Measurements from ENCODE around the gene RNF14.

The RNF14 gene

GRCh38 chr5:142007237-142007544 lies 38.3 kb downstream of the RNF14 start:
- Mint-ChIP-seq H3K9me3 (no peaks in the 10 kb centered on the region), H3K4me1 (ENCODE audit: low read depth) (peaks cover 46% of the 10 kb centered on the region), H3K27ac (peak overlapping the region; percentile 90), H3K4me3 (peak overlapping the region; percentile 74), H3K27me3 (ENCODE audit: low read depth) (no peaks in the 10 kb centered on the region), H3K36me3 (ENCODE audit: low read depth) (peaks cover 58% of the 10 kb centered on the region)
- no peak for DNase-seq (ENCODE audit: low spot score)

GRCh38 chr5:142008813-142009212 lies 39.9 kb downstream of the RNF14 start:
- peaks cover 56% of the 10 kb centered on the region for H3K4me1 Mint-ChIP-seq (ENCODE audit: low read depth)
- H3K9me3 Mint-ChIP-seq, result no peaks in the 10 kb centered on the region
- no peak for DNase-seq (ENCODE audit: low spot score)
- no peak overlapping the region for H3K27ac Mint-ChIP-seq
- no peak overlapping the region for H3K4me3 Mint-ChIP-seq
- H3K27me3 Mint-ChIP-seq (ENCODE audit: low read depth), result no peaks in the 10 kb centered on the region
- H3K36me3 Mint-ChIP-seq (ENCODE audit: low read depth), result peaks cover 47% of the 10 kb centered on the region

- Mint-ChIP-seq H3K27me3 (ENCODE audit: low read depth) (no peaks in the 10 kb centered on the region), H3K36me3 (ENCODE audit: low read depth) (peaks cover 38% of the 10 kb centered on the region), H3K4me3 (no peak overlapping the region), H3K9me3 (no peaks in the 10 kb centered on the region), H3K27ac (no peak overlapping the region), H3K4me1 (ENCODE audit: low read depth) (peaks cover 58% of the 10 kb centered on the region)
- DNase-seq (ENCODE audit: low spot score), result no peak
Measured at GRCh38 chr5:142009886-142010285, 41.0 kb downstream of the RNF14 start.

- H3K27me3 Mint-ChIP-seq (ENCODE audit: low read depth), result no peaks in the 10 kb centered on the region
- peaks cover 61% of the 10 kb centered on the region for H3K4me1 Mint-ChIP-seq (ENCODE audit: low read depth)
- H3K27ac Mint-ChIP-seq, result peak overlapping the region; percentile 69
- DNase-seq (ENCODE audit: low spot score), result no peak
- no peaks in the 10 kb centered on the region for H3K9me3 Mint-ChIP-seq
- H3K36me3 Mint-ChIP-seq (ENCODE audit: low read depth), result peaks cover 23% of the 10 kb centered on the region
- peak overlapping the region; percentile 81 for H3K4me3 Mint-ChIP-seq
Measured at GRCh38 chr5:142011572-142012185, 42.8 kb downstream of the RNF14 start.

- H3K27ac Mint-ChIP-seq, result peak overlapping the region; percentile 69
- H3K36me3 Mint-ChIP-seq (ENCODE audit: low read depth), result peaks cover 17% of the 10 kb centered on the region
- no peaks in the 10 kb centered on the region for H3K9me3 Mint-ChIP-seq
- no peaks in the 10 kb centered on the region for H3K27me3 Mint-ChIP-seq (ENCODE audit: low read depth)
- H3K4me1 Mint-ChIP-seq (ENCODE audit: low read depth), result peaks cover 60% of the 10 kb centered on the region
- DNase-seq (ENCODE audit: low spot score), result no peak
- H3K4me3 Mint-ChIP-seq, result peak overlapping the region; percentile 81
Measured at GRCh38 chr5:142012186-142012785, 43.4 kb downstream of the RNF14 start.

- DNase-seq (ENCODE audit: low spot score), result peak; percentile 78
- Mint-ChIP-seq H3K27ac (peak within 1 kb of the TSS; percentile 88), H3K9me3 (no peaks in the 10 kb centered on the region), H3K27me3 (ENCODE audit: low read depth) (no peaks in the 10 kb centered on the region), H3K36me3 (ENCODE audit: low read depth) (peaks cover 13% of the 10 kb centered on the region), H3K4me1 (ENCODE audit: low read depth) (peaks cover 61% of the 10 kb centered on the region), H3K4me3 (peak within 1 kb of the TSS; percentile 81)
Measured at GRCh38 chr5:142012792-142013388, 44.0 kb downstream of the RNF14 start, which contains the start of gene GNPDA1. GNPDA1 (minus strand) TSS chr5:142013027; CDS start chr5:142012035, 992 bp downstream.

- Mint-ChIP-seq H3K27me3 (ENCODE audit: low read depth) (no peaks in the 10 kb centered on the region), H3K36me3 (ENCODE audit: low read depth) (peaks cover 7% of the 10 kb centered on the region), H3K9me3 (no peaks in the 10 kb centered on the region), H3K4me1 (ENCODE audit: low read depth) (peaks cover 67% of the 10 kb centered on the region), H3K4me3 (peak overlapping the region; percentile 81), H3K27ac (peak overlapping the region; percentile 91)
- no peak for DNase-seq (ENCODE audit: low spot score)
Measured at GRCh38 chr5:142013734-142014521, 45.0 kb downstream of the RNF14 start.

- Mint-ChIP-seq H3K36me3 (ENCODE audit: low read depth) (peaks cover 4% of the 10 kb centered on the region), H3K4me1 (ENCODE audit: low read depth) (peaks cover 62% of the 10 kb centered on the region), H3K27me3 (ENCODE audit: low read depth) (no peaks in the 10 kb centered on the region), H3K27ac (peak overlapping the region; percentile 91), H3K4me3 (peak overlapping the region; percentile 72), H3K9me3 (peaks cover under 1% of the 10 kb centered on the region)
- peak; percentile 57 for DNase-seq (ENCODE audit: low spot score)
Measured at GRCh38 chr5:142014911-142015584, 46.1 kb downstream of the RNF14 start.

- Mint-ChIP-seq H3K27ac (peak overlapping the region; percentile 91), H3K4me3 (peak overlapping the region; percentile 72), H3K4me1 (ENCODE audit: low read depth) (peaks cover 65% of the 10 kb centered on the region), H3K27me3 (ENCODE audit: low read depth) (no peaks in the 10 kb centered on the region), H3K36me3 (ENCODE audit: low read depth) (peaks cover 9% of the 10 kb centered on the region), H3K9me3 (peaks cover 6% of the 10 kb centered on the region)
- DNase-seq (ENCODE audit: low spot score), result peak; percentile 74
Measured at GRCh38 chr5:142015781-142016533, 47.1 kb downstream of the RNF14 start.

- peaks cover 7% of the 10 kb centered on the region for H3K36me3 Mint-ChIP-seq (ENCODE audit: low read depth)
- H3K27me3 Mint-ChIP-seq (ENCODE audit: low read depth), result no peaks in the 10 kb centered on the region
- H3K4me3 Mint-ChIP-seq, result peak overlapping the region; percentile 72
- H3K9me3 Mint-ChIP-seq, result peaks cover 6% of the 10 kb centered on the region
- peak overlapping the region; percentile 91 for H3K27ac Mint-ChIP-seq
- H3K4me1 Mint-ChIP-seq (ENCODE audit: low read depth), result peaks cover 65% of the 10 kb centered on the region
- peak; percentile 72 for DNase-seq (ENCODE audit: low spot score)
Measured at GRCh38 chr5:142016556-142016955, 47.7 kb downstream of the RNF14 start.

- Mint-ChIP-seq H3K27ac (peak overlapping the region; percentile 79), H3K4me3 (peak overlapping the region; percentile 37), H3K36me3 (ENCODE audit: low read depth) (peaks cover 7% of the 10 kb centered on the region), H3K9me3 (peaks cover 6% of the 10 kb centered on the region), H3K27me3 (ENCODE audit: low read depth) (peaks cover 2% of the 10 kb centered on the region), H3K4me1 (ENCODE audit: low read depth) (peaks cover 56% of the 10 kb centered on the region)
- DNase-seq (ENCODE audit: low spot score), result no peak
Measured at GRCh38 chr5:142017832-142018427, 49.0 kb downstream of the RNF14 start.

- Mint-ChIP-seq H3K4me3 (no peak overlapping the region), H3K9me3 (peaks cover 6% of the 10 kb centered on the region), H3K27me3 (ENCODE audit: low read depth) (peaks cover 2% of the 10 kb centered on the region), H3K36me3 (ENCODE audit: low read depth) (peaks cover 7% of the 10 kb centered on the region), H3K4me1 (ENCODE audit: low read depth) (peaks cover 49% of the 10 kb centered on the region), H3K27ac (no peak overlapping the region)
- DNase-seq (ENCODE audit: low spot score), result no peak
Measured at GRCh38 chr5:142020122-142020659, 51.3 kb downstream of the RNF14 start.

All from T-helper 2 cell treated with Interferon-gamma antibody and Interleukin-4, amounts not matched to agents 5 μg/mL and 100 μg/mL, for 36 hours (primary cell).